Measurements from ENCODE around the gene MRPL36.
"Not testable (repeated sequence)": the region's sequence is repeated elsewhere in the genome, so short reads cannot be mapped to it uniquely, and the experiment has no call there.

MRPL36 gene

DNA sequence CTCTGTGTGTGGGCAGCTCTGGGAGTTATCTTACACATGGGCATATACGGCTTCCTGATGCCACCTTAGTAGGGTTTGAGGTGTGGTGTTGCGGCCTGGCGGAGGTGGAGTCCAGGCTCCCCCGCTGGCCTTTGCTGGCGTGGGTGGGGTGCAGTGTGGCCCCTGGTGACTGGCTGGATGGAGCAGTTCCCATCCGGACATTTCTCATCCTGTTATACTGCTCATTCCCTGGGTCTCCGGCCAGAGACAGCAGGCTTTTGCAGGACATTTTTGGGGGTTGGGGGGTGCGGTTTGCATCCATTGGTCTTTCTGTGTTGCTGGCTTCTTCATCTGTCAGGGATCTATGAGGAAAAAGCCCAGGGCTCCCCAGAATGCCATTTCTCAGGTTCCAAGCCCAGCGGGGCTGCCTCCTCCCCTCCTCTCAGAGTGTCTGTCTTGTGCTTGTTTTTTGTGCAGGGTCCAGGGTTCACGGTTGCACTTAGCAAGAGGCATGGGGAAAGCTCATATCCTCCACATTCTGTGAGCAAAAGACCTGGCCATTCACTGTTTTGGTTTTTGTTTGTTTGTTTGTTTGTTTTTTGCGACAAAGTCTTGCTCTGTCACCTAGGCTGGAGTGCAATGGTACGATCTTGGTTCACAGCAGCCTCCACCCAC is 23.9 kb upstream of the MRPL36 start:
- H3K27ac ChIP-seq: no peak overlapping the region
- TF ChIP-seq ZFX (IDR thresholded peaks at IDR 0.05; ENCODE audit: borderline replicate concordance): no peak
- TF ChIP-seq, protein P1, sequence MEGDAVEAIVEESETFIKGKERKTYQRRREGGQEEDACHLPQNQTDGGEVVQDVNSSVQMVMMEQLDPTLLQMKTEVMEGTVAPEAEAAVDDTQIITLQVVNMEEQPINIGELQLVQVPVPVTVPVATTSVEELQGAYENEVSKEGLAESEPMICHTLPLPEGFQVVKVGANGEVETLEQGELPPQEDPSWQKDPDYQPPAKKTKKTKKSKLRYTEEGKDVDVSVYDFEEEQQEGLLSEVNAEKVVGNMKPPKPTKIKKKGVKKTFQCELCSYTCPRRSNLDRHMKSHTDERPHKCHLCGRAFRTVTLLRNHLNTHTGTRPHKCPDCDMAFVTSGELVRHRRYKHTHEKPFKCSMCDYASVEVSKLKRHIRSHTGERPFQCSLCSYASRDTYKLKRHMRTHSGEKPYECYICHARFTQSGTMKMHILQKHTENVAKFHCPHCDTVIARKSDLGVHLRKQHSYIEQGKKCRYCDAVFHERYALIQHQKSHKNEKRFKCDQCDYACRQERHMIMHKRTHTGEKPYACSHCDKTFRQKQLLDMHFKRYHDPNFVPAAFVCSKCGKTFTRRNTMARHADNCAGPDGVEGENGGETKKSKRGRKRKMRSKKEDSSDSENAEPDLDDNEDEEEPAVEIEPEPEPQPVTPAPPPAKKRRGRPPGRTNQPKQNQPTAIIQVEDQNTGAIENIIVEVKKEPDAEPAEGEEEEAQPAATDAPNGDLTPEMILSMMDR (IDR thresholded peaks at IDR 0.05): no peak

DNA sequence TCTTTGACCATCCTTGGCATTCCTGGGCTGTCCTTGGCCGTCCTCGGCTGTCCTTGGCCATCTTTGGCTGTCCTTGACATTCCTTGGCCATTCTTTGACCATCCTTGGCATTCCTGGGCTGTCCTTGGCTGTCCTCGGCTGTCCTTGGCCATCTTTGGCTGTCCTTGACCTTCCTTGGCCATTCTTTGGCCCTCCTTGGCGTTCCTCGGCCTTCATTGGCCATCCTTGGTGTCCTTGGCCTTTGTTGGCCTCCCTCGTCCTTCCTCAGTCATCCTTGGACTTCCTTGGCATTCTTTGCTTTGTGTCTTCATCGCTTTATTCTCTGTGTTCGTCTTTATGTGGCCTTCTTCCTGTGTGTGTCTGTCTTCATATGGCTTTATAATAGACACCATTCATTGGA is 22.2 kb upstream of the MRPL36 start:
- TF ChIP-seq, protein P1 (IDR thresholded peaks at IDR 0.05): no peak
- TF ChIP-seq ZFX (IDR thresholded peaks at IDR 0.05; ENCODE audit: borderline replicate concordance): no peak
- H3K27ac ChIP-seq: no peak overlapping the region

DNA sequence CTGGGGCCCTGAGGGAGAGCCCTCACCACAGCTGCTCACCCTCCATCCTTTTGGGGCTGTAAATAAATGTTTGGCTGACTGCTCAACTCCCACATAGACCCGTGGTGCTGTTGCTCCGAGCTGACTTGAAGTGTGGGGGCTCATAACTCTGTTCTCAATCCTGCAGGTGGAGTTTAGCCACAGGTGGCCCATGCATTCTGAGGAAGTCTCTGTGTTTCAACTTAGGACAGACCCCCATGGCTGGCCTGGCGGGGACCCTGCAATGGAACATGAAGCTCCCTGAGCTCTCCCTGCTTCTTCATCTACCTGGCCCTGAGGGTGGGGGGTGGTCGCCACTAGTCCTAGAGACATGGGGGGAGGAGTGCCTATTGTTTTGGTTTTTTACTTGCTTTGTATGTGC is 21.3 kb upstream of the MRPL36 start:
- TF ChIP-seq, protein P1 (IDR thresholded peaks at IDR 0.05): no peak
- TF ChIP-seq ZFX (IDR thresholded peaks at IDR 0.05; ENCODE audit: borderline replicate concordance): no peak
- H3K27ac ChIP-seq: no peak overlapping the region

DNA sequence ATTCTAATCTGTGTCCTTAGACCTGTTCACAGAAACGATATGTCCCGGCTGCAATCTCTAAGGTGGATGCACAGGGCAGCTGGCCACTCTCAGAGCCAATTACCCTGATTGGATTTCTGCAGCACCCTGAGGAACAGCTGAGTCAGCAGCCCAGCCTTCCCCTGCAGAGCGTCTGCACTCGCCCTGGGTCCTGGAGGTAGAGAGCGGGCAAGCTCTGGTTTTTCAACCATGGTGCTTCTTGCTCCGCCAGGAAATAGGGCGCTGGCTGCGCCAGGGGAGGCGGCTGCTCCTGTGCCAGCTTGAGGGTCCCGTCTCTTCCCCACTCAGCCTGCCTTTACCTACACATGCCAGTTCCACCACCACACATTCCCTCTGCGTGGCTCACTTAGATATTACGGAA is 20.7 kb upstream of the MRPL36 start:
- no peak overlapping the region for H3K27ac ChIP-seq
- no peak for TF ChIP-seq ZFX (IDR thresholded peaks at IDR 0.05; ENCODE audit: borderline replicate concordance)
- TF ChIP-seq, protein P1 (IDR thresholded peaks at IDR 0.05): no peak

DNA sequence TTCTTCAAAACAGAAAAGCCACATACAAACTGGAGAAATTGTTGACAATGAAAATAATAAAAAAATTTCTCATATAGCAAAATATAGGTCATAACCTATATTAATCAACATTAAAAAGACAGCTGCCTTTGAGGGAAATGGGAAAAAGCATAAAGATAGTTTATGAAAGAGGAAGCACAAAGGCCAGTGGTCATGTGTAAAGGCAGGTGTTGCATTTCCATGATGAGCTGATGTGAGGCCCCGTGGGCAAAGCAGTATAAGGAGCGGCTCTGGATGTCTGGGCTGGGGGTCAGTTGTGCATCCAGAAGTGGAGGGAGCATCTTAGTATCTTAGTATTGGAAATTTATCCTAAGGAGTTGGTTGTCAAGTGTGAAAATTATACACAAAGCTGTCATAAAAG is 19.8 kb upstream of the MRPL36 start:
- no peak overlapping the region for H3K27ac ChIP-seq

DNA sequence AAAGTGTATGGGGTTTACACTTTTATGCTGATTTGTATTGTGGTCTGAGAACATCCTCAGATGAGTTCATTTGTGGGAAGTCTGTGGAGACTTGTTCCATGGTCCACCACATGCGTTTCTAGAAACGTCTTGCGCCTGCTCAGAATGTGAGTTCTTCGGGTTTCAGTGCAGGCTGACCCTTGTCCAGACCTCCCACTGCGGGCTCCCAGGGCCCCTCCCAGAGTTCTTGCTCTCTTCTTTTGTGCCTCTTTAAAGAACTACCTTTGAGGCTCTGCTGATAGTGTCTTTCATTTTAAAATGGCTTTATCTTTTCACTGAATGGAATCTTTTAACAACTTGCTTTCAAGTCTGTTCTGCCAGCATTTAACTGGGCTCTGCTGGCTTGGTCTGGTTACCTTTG is 19.1 kb upstream of the MRPL36 start:
- H3K27ac ChIP-seq: no peak overlapping the region
- TF ChIP-seq ZFX (IDR thresholded peaks at IDR 0.05; ENCODE audit: borderline replicate concordance): no peak
- TF ChIP-seq, protein P1 (IDR thresholded peaks at IDR 0.05): no peak

More for the DNA sequence above, 19.8 kb upstream of the MRPL36 start:
- TF ChIP-seq ZFX (IDR thresholded peaks at IDR 0.05; ENCODE audit: borderline replicate concordance): no peak
- TF ChIP-seq, protein P1 (IDR thresholded peaks at IDR 0.05): no peak

DNA sequence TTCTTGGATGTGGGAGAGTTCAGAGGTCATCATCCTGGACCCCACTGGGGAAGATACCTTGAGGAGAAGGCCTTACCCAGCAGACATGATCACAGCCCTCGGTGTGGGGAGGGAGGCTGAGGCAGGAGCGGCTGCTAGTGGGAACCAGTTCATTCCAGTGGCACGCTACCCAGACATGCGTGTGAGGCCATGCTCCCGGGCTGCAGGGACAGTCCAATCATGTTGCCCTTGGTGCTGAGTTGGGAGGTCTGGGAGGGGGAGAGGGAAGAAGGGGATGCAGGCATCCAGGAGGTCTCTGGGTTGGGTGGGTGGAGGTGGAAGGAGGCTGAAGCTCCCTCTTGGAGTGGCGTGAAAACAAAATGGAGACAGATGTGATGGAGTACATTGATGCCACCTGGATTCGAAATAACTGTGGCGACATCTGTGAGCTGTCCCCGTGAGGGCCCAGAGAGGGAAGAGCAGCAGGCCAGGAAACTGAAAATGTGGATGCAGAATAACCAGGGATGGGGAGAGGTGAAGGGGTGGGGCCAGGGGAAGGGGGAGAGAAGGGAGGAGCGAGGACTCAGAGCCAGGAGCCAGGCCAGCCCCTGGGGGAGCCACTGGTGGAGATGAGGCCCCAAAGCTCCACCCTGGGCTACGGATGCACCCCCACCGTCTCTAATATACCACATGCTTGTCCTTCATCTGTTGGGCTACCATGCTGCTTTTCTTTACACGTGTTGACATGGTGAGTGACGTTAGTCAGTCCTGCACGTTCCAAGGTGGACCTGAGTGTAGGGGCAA is 17.8 kb upstream of the MRPL36 start:
- no peak for TF ChIP-seq ZFX (IDR thresholded peaks at IDR 0.05; ENCODE audit: borderline replicate concordance)
- TF ChIP-seq, protein P1 (IDR thresholded peaks at IDR 0.05): no peak
- no peak overlapping the region for H3K27ac ChIP-seq

DNA sequence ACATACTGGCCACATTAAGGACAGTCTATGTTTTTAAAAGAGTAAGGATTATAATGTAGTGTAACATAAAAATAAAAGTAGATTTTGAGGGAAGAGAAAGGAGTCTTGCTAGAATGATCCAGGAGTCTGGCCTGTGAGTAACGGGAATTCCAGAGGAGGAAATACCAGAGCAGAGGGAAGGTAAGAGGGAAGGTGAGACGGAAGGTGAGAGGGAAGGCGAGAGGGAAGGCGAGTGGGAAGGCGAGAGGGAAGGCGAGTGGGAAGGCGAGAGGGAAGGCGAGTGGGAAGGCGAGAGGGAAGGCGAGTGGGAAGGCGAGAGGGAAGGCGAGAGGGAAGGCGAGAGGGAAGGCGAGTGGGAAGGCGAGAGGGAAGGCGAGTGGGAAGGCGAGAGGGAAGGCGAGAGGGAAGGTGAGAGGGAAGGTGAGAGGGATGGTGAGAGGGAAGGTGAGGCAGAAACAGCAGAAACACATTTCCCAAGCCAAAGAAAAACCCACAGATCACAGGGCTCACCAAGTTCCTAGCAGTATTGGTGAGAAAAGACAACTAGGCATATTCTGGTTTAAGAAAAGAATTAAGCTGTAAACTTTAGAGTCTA is 17.0 kb upstream of the MRPL36 start:
- not testable (repeated sequence) for H3K27ac ChIP-seq
